Uterus (tissue), 4 donors: ENCODE results near the gene CEP350. TPM values are rescaled to one million over a fixed set of nuclear protein-coding genes. Genes with fewer than 3 reads are reported as not detected.
"Not testable (repeated sequence)": the region's sequence is repeated elsewhere in the genome, so short reads cannot be mapped to it uniquely, and the experiment has no call there.

Source experiments
- DNase-seq, 2 donors: peaks; one replicate each; pipeline ENCODE4 v3.0.0-alpha.2; 2019 to 2020
- H3K27ac ChIP-seq, 2 donors: fragments of 200-600 bp; sonication (generic); 1 replicate in 1 of 2; 2 replicates in 1 of 2; pipeline ENCODE4 v1.5.1; 2016 to 2018
- H3K27me3 ChIP-seq, 2 donors: fragments of 200-600 bp; sonication (generic); one replicate each; pipeline ENCODE4 v1.5.1; 2018 to 2019; ENCODE audit warnings: control low read depth in 1 of 2
- H3K36me3 ChIP-seq, 2 donors: fragments of 200-600 bp; sonication (generic); one replicate each; pipeline ENCODE4 v1.5.1; 2019; ENCODE audit warnings: control low read depth in 1 of 2
- H3K4me1 ChIP-seq, 2 donors: fragments of 200-600 bp; sonication (generic); one replicate each; pipeline ENCODE4 v1.5.1; 2018 to 2019; ENCODE audit warnings: control low read depth in 1 of 2
- H3K4me3 ChIP-seq, 2 donors: fragments of 200-600 bp; sonication (generic); 1 replicate in 1 of 2; 2 replicates in 1 of 2; pipeline ENCODE4 v1.5.1; 2018 to 2019; ENCODE audit warnings: mild to moderate bottlenecking in 1 of 2
- H3K9me3 ChIP-seq, 2 donors: fragments of 200-600 bp; sonication (generic); one replicate each; pipeline ENCODE4 v1.5.1; 2019; ENCODE audit warnings: control low read depth in 1 of 2
- POLR2A ChIP-seq, 2 donors: fragments of 450-650 bp; IDR thresholded peaks; one replicate each; pipeline ENCODE4 v1.6.1; 2016; ENCODE audit warnings: antibody characterized with exemption in 2 of 2, mild to moderate bottlenecking in 1 of 2, moderate library complexity in 1 of 2
- intact Hi-C: fragments of 100-400 bp; cut with DNase I; formaldehyde crosslinking; loops from one replicate; pipeline ENCODE4 v1.15.1; 2023; ENCODE audit warnings: low total_unique reads
- total RNA-seq, 4 donors: library from RNA; depleted of rRNA in 3 of 4; stranded (reverse); fragments of >200 nt in 3 of 4; gene quantifications; one replicate each; pipeline versions ENCODE4 v1.1.0 to v1.2.4, GENCODE V29; 2014 to 2023
- TF ChIP-seq, protein P1 (sequence below), 4 experiments: fragments of 200-600 bp in 2 of 4; fragments of 450-650 bp in 2 of 4; sonication (generic) in 2 of 4; IDR thresholded peaks; one replicate each; pipeline ENCODE4 v1.5.1; 2016 to 2019; ENCODE audit warnings: antibody characterized with exemption in 4 of 4, mild to moderate bottlenecking in 2 of 4, moderate library complexity in 1 of 4
- donor health status: DM: yes; HTN: yes; CAD: no.

CEP350 gene
- total RNA-seq, 4 donors from 2014 or later = 28.5 to 97.3 (median 82.7) TPM

DNA sequence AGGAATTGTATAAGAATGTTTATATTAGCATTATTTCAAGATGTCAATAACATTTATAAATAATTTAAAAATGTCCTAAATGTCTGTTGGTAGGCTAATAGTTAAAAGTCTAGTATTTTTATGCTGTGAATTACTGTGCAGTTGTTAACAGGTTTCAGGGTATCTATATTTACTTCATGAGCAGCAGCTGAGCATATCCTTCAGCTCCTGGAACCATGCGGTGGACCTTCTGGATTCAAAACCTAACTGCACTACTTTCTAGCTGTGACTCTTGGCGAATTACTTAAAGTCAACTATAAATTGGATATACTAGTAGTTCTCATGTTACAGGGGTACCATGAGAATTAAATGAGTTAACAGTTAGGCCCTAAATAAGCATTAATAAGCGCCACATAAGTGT, 3.7 kb downstream of the CEP350 start:
- Histone ChIP-seq H3K36me3 (no peaks in the 10 kb centered on the region), H3K4me3 (no peak overlapping the region), H3K27ac (no peak overlapping the region), H3K27me3 (no peaks in the 10 kb centered on the region), H3K4me1 (no peaks in the 10 kb centered on the region), H3K9me3 (no peaks in the 10 kb centered on the region)
- DNase-seq = no peak
- TF ChIP-seq, protein P1, sequence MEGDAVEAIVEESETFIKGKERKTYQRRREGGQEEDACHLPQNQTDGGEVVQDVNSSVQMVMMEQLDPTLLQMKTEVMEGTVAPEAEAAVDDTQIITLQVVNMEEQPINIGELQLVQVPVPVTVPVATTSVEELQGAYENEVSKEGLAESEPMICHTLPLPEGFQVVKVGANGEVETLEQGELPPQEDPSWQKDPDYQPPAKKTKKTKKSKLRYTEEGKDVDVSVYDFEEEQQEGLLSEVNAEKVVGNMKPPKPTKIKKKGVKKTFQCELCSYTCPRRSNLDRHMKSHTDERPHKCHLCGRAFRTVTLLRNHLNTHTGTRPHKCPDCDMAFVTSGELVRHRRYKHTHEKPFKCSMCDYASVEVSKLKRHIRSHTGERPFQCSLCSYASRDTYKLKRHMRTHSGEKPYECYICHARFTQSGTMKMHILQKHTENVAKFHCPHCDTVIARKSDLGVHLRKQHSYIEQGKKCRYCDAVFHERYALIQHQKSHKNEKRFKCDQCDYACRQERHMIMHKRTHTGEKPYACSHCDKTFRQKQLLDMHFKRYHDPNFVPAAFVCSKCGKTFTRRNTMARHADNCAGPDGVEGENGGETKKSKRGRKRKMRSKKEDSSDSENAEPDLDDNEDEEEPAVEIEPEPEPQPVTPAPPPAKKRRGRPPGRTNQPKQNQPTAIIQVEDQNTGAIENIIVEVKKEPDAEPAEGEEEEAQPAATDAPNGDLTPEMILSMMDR (IDR thresholded peaks at IDR 0.05) = no peak
- TF ChIP-seq POLR2A (IDR thresholded peaks at IDR 0.05) = no peak
- intact Hi-C loops = no loop called here

DNA sequence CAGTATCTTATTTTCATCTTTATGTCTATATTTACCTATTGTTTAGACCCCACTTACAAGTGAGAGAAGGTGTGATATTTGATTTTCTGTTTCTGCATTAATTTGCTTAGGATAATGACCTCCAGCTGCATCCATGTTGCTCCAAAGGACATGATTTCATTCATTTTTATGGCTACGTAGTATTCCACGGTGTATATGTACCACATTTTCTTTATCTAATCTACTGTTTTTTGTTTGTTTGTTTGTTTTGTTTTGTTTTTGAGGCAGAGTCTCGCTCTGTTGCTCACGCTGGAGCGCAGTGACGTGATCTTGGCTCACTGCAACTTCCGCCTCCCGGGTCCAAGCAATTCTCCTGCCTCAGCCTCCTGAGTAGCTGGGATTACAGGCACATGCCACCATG, 7.6 kb downstream of the CEP350 start:
- intact Hi-C loops, H3K4me3 ChIP-seq, H3K27ac ChIP-seq: not testable (repeated sequence)

DNA sequence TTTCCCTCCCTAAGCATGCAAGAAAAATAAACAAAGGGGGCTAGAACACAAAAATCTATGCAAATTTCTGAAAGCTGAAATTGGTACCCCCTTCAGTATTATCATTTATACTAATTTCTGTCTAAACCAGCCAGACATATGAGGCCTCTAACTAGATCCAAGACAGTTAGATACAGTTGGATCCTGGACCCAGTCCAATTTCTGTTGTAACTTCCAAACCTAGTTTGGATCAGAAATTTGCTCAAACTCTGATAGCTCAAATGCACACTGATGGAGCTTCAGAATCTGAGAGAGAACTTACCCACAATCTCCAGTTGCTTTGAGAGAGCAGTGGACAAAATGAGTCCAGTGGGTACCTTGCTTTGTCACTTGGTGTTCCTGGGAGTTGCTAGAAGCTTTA, 11.9 kb downstream of the CEP350 start:
- Histone ChIP-seq H3K9me3 (no peaks in the 10 kb centered on the region), H3K4me3 (no peak overlapping the region), H3K27me3 (no peaks in the 10 kb centered on the region), H3K36me3 (no peaks in the 10 kb centered on the region), H3K4me1 (peaks cover 0 to 12% of the 10 kb centered on the region in 2 donors), H3K27ac (no peak overlapping the region)
- intact Hi-C loops = no loop called here
- TF ChIP-seq, protein P1 (IDR thresholded peaks at IDR 0.05) = no peak
- no peak for TF ChIP-seq POLR2A (IDR thresholded peaks at IDR 0.05)
- no peak for DNase-seq

More for the DNA sequence above, 7.6 kb downstream of the CEP350 start:
- H3K27me3 ChIP-seq, H3K9me3 ChIP-seq, H3K36me3 ChIP-seq, DNase-seq, H3K4me1 ChIP-seq: not testable (repeated sequence)

DNA sequence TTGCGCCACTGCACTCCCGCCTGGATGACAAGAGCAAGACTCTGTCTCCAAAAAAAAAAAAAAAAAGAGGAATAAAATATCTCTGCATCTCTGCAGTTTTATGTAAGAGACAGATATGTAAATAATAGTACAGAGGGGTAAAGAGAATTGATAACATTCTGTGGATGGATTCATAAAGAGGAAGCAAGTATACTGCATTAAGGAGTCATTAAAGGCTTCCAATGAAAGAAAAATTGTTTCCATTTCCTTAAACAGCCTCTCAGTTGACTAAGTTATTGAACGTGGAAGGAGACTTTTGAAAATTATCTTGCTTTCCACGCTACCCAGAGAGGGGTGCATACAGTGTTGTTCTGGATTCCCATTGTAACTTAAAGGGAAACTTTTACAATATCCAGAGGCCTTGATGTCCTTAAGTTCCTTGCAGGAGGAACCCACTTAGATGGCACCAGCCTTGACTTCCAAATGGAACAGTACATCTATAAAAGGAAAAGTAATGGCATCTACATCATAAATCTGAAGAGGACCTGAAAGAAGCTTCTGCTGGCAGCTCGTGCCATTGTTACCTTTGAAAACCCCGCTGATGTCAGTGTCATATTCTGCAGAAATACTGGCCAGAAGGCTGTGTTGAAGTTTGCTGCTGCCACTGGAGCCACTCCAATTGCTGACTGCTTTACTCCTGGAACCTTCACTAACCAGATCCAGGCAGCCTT, 13.8 kb downstream of the CEP350 start:
- Histone ChIP-seq H3K36me3 (no peaks in the 10 kb centered on the region), H3K9me3 (no peaks in the 10 kb centered on the region), H3K4me1 (peaks cover 0 to 12% of the 10 kb centered on the region in 2 donors), H3K27me3 (no peaks in the 10 kb centered on the region), H3K27ac (peak overlapping the region; percentile 66 to 94), H3K4me3 (no peak overlapping the region)
- intact Hi-C loops = no loop called here
- TF ChIP-seq POLR2A (IDR thresholded peaks at IDR 0.05) = no peak
- TF ChIP-seq, protein P1 (IDR thresholded peaks at IDR 0.05) = no peak
- DNase-seq = no peak

DNA sequence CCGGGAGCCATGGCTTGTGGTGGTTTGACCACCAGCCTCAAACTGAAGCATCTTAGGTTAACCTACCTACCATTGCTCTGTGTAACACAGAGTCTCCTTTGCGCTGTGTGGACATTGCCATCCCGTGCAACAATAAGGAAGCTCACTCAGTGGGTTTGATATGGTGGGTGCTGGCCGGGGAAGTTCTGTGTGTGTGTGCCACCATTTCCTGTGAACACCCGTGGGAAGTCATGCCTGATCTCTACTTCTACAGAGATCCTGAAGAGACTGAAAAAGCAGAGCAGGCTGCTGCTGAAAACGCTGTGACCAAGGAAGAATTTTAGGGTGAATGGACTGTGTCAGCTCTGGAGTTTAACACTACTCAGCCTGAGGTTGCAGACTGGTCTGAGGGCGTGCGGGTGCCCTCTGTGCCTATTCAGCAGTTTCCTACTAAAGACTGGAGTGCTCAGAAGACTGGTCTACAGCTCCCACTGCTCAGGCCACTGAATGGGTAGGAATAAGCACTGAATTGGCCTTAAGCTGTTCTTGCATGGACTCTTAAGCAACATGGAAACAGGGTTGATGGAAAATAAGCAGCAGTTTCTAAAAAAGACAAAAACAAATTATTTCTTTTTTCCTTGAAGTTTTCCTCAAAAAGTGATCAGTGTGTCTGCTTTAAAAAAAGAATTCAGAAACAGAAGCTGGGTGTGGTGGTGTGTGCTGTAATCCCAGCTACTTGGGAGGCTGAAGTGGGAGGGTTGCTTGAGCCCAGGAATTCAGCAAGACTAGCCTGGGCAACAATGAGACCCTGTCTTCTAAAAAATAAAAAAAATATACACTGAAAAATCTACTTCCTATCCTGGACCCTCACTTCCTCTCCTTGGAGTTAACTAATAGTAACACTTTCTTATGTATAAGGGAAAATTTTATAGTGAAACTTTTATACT, 14.6 kb downstream of the CEP350 start:
- DNase-seq = no peak
- H3K27ac ChIP-seq = peak overlapping the region; percentile 66 to 94
- TF ChIP-seq POLR2A (IDR thresholded peaks at IDR 0.05) = no peak
- TF ChIP-seq, protein P1 (IDR thresholded peaks at IDR 0.05) = no peak
- no peak overlapping the region for H3K4me3 ChIP-seq
- H3K27me3 ChIP-seq = no peaks in the 10 kb centered on the region
- H3K9me3 ChIP-seq = no peaks in the 10 kb centered on the region
- peaks cover 0 to 12% of the 10 kb centered on the region in 2 donors for H3K4me1 ChIP-seq
- intact Hi-C loops = no loop called here
- no peaks in the 10 kb centered on the region for H3K36me3 ChIP-seq
